OCI-LY1 (cell line): ENCODE measurements around the gene SPATA25.

Experiments used
- EZH2 ChIP-seq: fragments of 200-600 bp; sonication (generic), shearing (Covaris generic); IDR thresholded peaks from 2 replicates; pipeline ENCODE4 v1.8.0; 2017; ENCODE audit warnings: borderline replicate concordance, mixed run types, mild to moderate bottlenecking, antibody characterized with exemption, low read length, moderate library complexity, mixed read lengths
- TF ChIP-seq, protein P1 (sequence below): fragments of 200-600 bp; sonication (generic), shearing (Covaris generic); IDR thresholded peaks from 2 replicates; pipeline ENCODE4 v1.5.1; 2017; ENCODE audit warnings: mild to moderate bottlenecking, antibody characterized with exemption, low read length, moderate library complexity, mixed read lengths

DNA sequence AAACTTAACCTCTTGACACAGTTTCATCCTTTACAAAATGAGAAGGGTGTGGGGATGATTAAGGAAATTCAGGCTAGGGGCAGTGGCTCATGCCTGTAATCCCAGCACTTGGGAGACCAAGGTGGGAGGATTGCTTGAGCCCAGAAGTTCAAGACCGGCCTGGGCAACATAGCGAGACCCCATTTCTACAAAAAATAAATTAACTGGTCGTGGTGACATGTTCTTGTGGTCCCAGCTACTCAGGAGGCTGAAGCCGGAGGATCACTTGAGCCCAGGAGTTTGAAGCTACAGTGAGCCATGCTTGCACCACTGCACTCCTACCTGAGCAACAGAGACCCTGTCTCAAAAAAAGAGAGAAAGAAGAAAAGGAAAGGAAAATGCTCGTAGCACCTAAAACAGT, 21.0 kb downstream of the SPATA25 start:
- TF ChIP-seq, protein P1, sequence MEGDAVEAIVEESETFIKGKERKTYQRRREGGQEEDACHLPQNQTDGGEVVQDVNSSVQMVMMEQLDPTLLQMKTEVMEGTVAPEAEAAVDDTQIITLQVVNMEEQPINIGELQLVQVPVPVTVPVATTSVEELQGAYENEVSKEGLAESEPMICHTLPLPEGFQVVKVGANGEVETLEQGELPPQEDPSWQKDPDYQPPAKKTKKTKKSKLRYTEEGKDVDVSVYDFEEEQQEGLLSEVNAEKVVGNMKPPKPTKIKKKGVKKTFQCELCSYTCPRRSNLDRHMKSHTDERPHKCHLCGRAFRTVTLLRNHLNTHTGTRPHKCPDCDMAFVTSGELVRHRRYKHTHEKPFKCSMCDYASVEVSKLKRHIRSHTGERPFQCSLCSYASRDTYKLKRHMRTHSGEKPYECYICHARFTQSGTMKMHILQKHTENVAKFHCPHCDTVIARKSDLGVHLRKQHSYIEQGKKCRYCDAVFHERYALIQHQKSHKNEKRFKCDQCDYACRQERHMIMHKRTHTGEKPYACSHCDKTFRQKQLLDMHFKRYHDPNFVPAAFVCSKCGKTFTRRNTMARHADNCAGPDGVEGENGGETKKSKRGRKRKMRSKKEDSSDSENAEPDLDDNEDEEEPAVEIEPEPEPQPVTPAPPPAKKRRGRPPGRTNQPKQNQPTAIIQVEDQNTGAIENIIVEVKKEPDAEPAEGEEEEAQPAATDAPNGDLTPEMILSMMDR, result no peak
- no peak for TF ChIP-seq EZH2
